ENCODE results near the gene CLNK.

Gene CLNK, protein sequence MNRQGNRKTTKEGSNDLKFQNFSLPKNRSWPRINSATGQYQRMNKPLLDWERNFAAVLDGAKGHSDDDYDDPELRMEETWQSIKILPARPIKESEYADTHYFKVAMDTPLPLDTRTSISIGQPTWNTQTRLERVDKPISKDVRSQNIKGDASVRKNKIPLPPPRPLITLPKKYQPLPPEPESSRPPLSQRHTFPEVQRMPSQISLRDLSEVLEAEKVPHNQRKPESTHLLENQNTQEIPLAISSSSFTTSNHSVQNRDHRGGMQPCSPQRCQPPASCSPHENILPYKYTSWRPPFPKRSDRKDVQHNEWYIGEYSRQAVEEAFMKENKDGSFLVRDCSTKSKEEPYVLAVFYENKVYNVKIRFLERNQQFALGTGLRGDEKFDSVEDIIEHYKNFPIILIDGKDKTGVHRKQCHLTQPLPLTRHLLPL

DNA sequence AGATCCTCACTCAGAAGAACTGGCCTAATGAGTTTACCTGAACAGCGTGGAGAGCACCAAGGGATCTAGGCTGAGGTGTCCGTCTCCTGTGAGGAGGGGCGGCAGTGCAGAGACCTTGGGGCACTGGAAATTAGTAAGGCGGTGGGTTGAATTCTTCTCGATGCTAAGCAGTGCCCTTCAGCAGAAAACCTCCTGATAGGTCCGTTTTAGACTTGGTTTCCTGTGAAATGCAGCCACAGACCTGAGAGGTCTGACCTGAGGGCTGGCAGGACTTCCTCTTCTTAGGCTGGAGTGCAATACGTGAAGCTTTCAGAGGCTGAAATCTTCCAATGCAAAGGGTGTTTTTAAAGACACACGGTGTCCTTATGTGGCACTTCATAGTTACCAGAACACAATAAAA is at the start of gene CLNK:
CLNK (minus strand) TSS at position 138 of the 400 bp plus-strand sequence. CDS start 16,899 bp downstream, outside the sequence.
- in situ Hi-C loops (cut with HindIII; ENCODE audit: low pct_ligation_motif_present, low pct_unique_long_range_greater_than_20kb, low sequenced_read_pairs) = no loop called here
- no peak for DNase-seq

DNA sequence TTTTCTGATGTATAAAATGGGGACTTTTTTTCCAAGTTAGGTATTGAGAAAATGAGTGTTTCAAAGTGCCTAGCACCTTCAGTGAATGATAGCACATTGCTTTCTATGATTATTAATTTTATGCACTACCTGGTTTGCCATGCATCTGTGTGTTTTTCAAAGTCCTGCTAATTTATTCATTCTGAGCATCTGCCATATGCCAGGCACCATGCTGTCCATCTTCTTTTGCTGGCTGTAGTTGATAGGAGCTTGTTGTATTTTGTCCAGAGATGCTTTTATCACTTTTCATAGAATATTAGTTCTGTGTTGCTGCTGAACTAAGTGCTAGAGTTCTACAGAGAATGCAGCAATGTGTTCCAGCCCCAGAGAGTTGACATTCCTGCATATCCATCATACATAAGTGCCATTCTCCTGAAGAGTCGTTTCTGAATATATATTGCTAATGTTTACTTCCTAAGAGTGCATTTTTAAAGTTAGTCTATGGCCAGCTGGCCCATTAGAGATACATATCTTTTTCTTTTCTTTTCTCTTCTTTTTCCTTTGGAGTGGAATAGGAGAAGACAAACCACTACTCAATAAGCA is 49.0 kb upstream of the CLNK start:
- no peak for DNase-seq
- in situ Hi-C loops (cut with HindIII; ENCODE audit: low pct_ligation_motif_present, low pct_unique_long_range_greater_than_20kb, low sequenced_read_pairs) = no loop called here

DNA sequence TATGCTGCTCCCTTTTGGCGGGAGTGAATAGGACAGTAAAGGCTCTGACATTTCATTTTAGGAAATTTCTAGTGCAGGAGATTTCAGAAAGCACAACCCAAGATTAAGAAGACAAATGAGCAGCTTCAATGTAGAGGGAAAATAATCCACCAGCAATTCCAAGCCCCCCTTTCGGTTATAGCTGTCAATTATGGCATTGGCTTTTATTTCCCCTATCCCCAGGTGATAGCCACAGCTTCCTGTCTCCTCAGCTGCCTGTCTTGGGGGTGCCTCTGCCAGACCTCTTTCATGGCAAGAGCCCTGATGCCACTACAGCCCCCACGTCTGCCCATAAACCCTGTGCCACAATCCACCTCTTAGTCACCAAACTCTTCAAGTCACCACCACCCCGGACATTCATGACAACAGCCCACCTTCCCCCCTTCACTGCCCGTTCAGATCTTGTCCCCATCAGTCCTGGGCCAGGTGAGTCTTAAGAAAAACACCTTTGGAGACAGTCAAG is 48.4 kb upstream of the CLNK start:
- in situ Hi-C loops (cut with HindIII; ENCODE audit: low pct_ligation_motif_present, low pct_unique_long_range_greater_than_20kb, low sequenced_read_pairs) = no loop called here

DNA sequence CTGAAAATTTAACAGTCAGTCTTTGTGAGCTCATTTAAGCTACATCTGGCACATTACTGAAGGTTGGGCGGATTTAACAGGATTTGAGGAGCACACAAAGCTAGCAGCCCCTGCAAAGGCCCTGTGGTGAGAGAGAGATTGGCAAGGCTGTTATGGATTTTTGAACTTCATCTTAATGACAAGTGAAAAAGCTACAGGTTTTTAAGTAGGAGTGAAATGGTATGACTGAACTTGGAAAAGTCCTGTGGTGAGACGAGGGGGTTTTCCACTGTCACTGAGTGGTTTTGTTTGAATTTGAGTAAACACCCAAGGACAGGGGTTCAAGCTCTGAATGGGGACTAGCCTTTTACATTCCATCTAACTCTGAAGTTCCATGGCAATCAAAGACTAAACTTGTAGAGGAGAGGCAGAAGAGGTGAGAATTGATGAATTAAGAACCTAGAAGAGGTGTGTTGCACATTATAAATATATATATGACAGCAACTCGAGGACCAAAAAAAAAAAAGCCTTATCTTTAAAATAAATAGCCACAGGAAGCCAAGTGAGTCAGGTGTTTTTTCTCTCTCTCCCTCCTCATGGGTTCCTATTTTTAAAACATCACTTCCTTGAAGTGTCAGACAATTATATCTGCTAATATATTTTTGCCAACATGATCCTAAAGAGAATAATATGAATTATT is 47.8 kb upstream of the CLNK start:
- in situ Hi-C loops (cut with HindIII; ENCODE audit: low pct_ligation_motif_present, low pct_unique_long_range_greater_than_20kb, low sequenced_read_pairs) = no loop called here
- no peak for DNase-seq

More for the DNA sequence above, 48.4 kb upstream of the CLNK start:
- DNase-seq = no peak

- no peak for DNase-seq
- in situ Hi-C loops (cut with HindIII; ENCODE audit: low pct_ligation_motif_present, low pct_unique_long_range_greater_than_20kb, low sequenced_read_pairs) = no loop called here
Measured at GRCh38 chr4:10731690-10732089, 47.1 kb upstream of the CLNK start.

- DNase-seq = no peak
- in situ Hi-C loops (cut with HindIII; ENCODE audit: low pct_ligation_motif_present, low pct_unique_long_range_greater_than_20kb, low sequenced_read_pairs) = no loop called here
Measured at GRCh38 chr4:10731162-10731561, 46.6 kb upstream of the CLNK start.

DNA sequence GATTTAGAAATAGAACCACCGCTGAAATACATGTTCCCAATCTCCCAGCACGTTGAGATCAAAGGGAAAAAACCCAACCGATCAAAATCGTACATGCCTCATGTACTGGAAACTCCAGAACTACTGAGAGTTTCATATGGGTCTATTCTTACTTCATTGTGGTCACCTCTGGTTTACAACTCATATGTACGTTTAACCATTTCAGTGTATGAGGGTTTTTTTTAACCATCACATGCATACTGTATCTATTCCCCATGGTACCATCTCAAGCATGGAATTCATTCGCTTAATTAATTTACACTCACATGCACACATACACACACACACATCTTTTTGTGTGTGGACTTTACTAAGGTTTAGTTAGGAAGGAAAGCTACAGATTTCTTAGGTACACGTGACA is 46.0 kb upstream of the CLNK start:
- DNase-seq = no peak
- in situ Hi-C loops (cut with HindIII; ENCODE audit: low pct_ligation_motif_present, low pct_unique_long_range_greater_than_20kb, low sequenced_read_pairs) = no loop called here

GRCh38 chr4:10730019-10730418 is 45.5 kb upstream of the CLNK start:
- in situ Hi-C loops (cut with HindIII; ENCODE audit: low pct_ligation_motif_present, low pct_unique_long_range_greater_than_20kb, low sequenced_read_pairs) = no loop called here
- DNase-seq = no peak

DNA sequence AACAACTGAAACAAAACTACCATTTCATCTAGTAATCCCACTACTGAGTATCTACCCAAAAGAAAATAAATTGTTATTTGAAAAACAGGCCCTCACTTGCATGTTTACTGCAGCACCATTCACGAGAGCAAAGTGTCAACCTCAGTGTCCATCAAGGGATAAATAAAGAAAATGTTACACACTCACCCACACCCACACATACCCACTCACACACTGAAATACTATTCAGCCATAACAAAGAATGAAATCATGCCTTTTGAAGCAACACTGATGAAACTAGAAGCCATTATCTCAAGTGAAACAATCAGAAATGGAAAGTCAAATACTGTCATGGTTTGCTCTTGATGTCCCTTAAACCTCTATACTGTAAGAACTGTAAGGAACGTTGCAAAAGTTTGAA is 44.8 kb upstream of the CLNK start:
- no peak for DNase-seq
- in situ Hi-C loops (cut with HindIII; ENCODE audit: low pct_ligation_motif_present, low pct_unique_long_range_greater_than_20kb, low sequenced_read_pairs) = no loop called here

- DNase-seq = no peak
- in situ Hi-C loops (cut with HindIII; ENCODE audit: low pct_ligation_motif_present, low pct_unique_long_range_greater_than_20kb, low sequenced_read_pairs) = no loop called here
Measured at GRCh38 chr4:10728016-10728415, 43.4 kb upstream of the CLNK start.

DNA sequence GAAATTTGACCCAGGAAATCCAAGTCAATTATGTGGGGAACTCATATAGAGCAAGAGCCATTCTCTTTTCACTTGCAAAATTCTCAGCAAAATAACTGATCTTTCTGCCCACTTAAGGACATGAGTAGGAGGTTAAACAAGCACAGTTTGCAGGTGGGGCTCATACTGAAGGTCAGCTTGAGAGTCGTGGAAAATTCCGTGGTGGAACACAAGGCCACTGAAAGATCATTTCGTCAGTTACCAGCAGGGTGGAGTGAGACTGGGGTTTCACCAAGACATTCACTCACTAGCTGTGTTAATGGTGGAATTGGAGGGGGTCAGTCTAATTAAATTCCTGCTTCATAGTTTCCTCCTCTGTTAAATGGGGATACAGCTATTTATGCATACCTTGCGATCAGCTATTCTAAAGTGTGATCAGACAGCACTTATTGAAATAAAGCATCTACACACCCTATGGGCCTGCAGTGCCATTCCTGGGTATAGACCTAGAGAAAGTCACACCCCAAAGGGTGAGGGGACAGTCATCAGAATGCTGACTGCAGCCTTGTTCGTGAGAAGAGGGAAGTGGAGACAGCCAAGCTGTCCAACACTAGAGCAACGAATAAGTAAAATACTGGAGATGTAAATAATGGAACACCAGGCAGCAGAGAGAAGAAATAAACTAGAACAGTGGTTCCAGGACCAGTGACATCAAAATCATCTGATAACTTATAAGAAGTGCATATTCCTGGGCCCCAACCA is 42.7 kb upstream of the CLNK start:
- in situ Hi-C loops (cut with HindIII; ENCODE audit: low pct_ligation_motif_present, low pct_unique_long_range_greater_than_20kb, low sequenced_read_pairs) = no loop called here

GRCh38 chr4:10722957-10723356 is 38.4 kb upstream of the CLNK start:
- in situ Hi-C loops (cut with HindIII; ENCODE audit: low pct_ligation_motif_present, low pct_unique_long_range_greater_than_20kb, low sequenced_read_pairs) = no loop called here
- DNase-seq = no peak

More for the DNA sequence above, 42.7 kb upstream of the CLNK start:
- no peak for DNase-seq

- in situ Hi-C loops (cut with HindIII; ENCODE audit: low pct_ligation_motif_present, low pct_unique_long_range_greater_than_20kb, low sequenced_read_pairs) = no loop called here
- DNase-seq = no peak
Measured at GRCh38 chr4:10721616-10722015, 37.0 kb upstream of the CLNK start.

DNA sequence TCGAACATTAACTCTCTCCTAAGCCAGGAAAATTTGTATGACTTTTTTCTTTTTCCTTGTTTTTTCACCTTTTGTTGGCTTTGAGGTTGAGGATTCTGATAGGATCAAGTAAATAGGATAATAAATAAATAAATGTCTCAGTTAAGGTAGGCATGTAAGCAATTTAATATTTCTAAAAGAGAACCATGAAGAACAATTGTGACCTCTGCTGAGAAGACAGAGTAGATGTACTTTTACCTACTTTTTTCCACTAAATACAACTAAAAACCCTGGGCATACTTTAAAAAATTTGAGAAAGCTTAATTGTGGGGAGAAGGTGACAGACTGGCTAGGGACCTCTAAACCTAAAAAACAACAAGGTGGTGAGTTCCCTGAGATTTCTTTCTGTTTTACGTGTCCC is 31.6 kb upstream of the CLNK start:
- DNase-seq = no peak

DNA sequence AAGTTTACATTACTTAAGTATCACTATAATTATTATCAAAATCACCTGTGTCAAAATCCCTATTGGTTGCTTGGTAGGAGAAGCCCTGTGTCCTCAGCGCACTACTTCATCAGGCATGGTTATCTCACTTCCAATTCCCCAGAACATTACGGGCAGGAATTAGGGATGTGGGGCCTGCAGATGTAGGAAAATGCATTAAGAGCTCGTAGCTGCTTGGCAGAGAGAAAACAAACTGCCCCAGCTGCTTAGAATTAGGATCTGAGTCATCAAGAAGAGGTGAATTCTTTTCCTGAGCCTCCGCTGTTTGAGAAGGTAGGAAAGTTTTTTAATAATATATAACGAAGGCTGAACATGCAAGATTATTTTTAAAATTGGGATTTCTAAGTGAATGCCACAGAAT is 31.1 kb upstream of the CLNK start:
- in situ Hi-C loops (cut with HindIII; ENCODE audit: low pct_ligation_motif_present, low pct_unique_long_range_greater_than_20kb, low sequenced_read_pairs) = no loop called here
- no peak for DNase-seq

More for the DNA sequence above, 31.6 kb upstream of the CLNK start:
- in situ Hi-C loops (cut with HindIII; ENCODE audit: low pct_ligation_motif_present, low pct_unique_long_range_greater_than_20kb, low sequenced_read_pairs) = no loop called here

- in situ Hi-C loops (cut with HindIII; ENCODE audit: low pct_ligation_motif_present, low pct_unique_long_range_greater_than_20kb, low sequenced_read_pairs) = no loop called here
- DNase-seq = no peak
Measured at GRCh38 chr4:10715135-10715534, 30.6 kb upstream of the CLNK start.

DNA sequence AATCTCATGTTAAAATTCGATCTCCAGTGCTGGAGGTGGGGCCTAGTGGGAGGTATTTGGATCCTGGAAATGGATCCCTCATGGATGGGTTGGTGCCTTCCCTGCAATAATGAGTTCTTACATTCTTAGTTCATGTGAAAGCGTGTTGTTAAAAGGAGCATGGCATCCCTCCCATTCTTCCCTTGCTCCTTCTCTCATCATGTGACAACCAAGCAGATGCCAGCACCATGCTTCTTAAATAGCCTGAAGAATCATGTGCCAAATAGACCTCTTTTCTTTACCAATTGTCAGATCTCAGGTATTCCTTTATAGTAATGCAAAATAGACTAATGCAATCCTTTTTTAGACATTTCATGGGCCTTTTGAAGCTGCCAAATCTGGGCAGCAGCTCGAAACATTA is 29.0 kb upstream of the CLNK start:
- in situ Hi-C loops (cut with HindIII; ENCODE audit: low pct_ligation_motif_present, low pct_unique_long_range_greater_than_20kb, low sequenced_read_pairs) = no loop called here
- DNase-seq = no peak

- in situ Hi-C loops (cut with HindIII; ENCODE audit: low pct_ligation_motif_present, low pct_unique_long_range_greater_than_20kb, low sequenced_read_pairs) = no loop called here
- no peak for DNase-seq
Measured at GRCh38 chr4:10706236-10706635, 21.7 kb upstream of the CLNK start.

- DNase-seq = no peak
- in situ Hi-C loops (cut with HindIII; ENCODE audit: low pct_ligation_motif_present, low pct_unique_long_range_greater_than_20kb, low sequenced_read_pairs) = no loop called here
Measured at GRCh38 chr4:10704430-10704810, 19.9 kb upstream of the CLNK start.
